Nephron progenitor cell (in vitro differentiated cells): ENCODE results near the gene NBPF26.
"Not testable (repeated sequence)": the region's sequence is repeated elsewhere in the genome, so short reads cannot be mapped to it uniquely, and the experiment has no call there.

ENCODE experiments used
- DNase-seq: peaks from one replicate; pipeline ENCODE4 v3.0.0; 2021
- H3K27ac Mint-ChIP-seq: 2 replicates; pipeline ENCODE4 v1.8.0; 2021; ENCODE audit warnings: mild to moderate bottlenecking, moderate library complexity, mixed read lengths
- H3K27me3 Mint-ChIP-seq: 2 replicates; pipeline ENCODE4 v1.8.0; 2021; ENCODE audit warnings: mild to moderate bottlenecking, low read depth, mixed read lengths; ENCODE audit not compliant: poor library complexity
- H3K36me3 Mint-ChIP-seq: 2 replicates; pipeline ENCODE4 v1.8.0; 2021; ENCODE audit warnings: low read depth, mixed read lengths
- H3K4me1 Mint-ChIP-seq: 2 replicates; pipeline ENCODE4 v1.8.0; 2021; ENCODE audit warnings: mixed read lengths
- H3K4me3 Mint-ChIP-seq: 2 replicates; pipeline ENCODE4 v1.8.0; 2021; ENCODE audit warnings: mild to moderate bottlenecking, moderate library complexity, mixed read lengths
- H3K9me3 Mint-ChIP-seq: 2 replicates; pipeline ENCODE4 v1.8.0; 2021; ENCODE audit warnings: mild to moderate bottlenecking, moderate library complexity, mixed read lengths

NBPF26 gene

GRCh38 chr1:120881934-120882333 lies 158.2 kb downstream of the NBPF26 start:
- H3K4me3 Mint-ChIP-seq, H3K27me3 Mint-ChIP-seq, H3K36me3 Mint-ChIP-seq, H3K9me3 Mint-ChIP-seq, H3K27ac Mint-ChIP-seq, DNase-seq: not testable (repeated sequence)
- H3K4me1 Mint-ChIP-seq = peaks cover 10% of the 10 kb centered on the region
